ENCODE measurements around the gene STK32B.

The STK32B gene

DNA sequence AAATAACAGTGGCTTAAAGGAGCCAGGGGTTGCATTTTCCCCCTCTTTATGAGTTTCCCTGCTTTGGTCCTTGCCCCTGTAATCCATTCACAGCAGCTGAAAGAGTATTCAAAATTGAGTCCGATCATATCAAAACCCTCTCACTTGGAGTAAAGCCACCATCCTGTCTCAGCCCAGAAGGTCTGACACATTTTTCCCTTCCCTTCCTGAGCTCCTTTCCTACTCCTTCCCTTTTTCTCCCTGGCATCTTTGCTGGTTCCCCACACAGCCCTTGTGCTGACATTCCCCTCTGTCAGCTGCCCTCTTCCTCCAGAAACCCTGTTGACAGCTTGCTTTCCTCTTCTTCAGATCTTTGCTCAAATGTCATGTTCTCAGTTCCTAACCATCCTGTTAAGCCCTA lies 361.5 kb downstream of the STK32B start:
- no peak overlapping the region for H3K9ac ChIP-seq (ENCODE audit: low read depth, low read length)
- no peaks in the 10 kb centered on the region for H3K27me3 ChIP-seq (ENCODE audit: insufficient read depth, low read length)
- no peak overlapping the region for H3K4me3 ChIP-seq (ENCODE audit: low read length)
- no peaks in the 10 kb centered on the region for H3K4me1 ChIP-seq (ENCODE audit: insufficient read depth, low read length)
- H3K27ac ChIP-seq (ENCODE audit: low read length), result no peak overlapping the region
- peaks cover 10% of the 10 kb centered on the region; the same call in 1 of the 2 replicates for H3K9me3 ChIP-seq (ENCODE audit: insufficient read depth, low read depth, low read length)
- H3K36me3 ChIP-seq (ENCODE audit: insufficient read depth, low read depth, low read length), result no peaks in the 10 kb centered on the region

- Histone ChIP-seq H3K36me3 (ENCODE audit: insufficient read depth, low read depth, low read length) (no peaks in the 10 kb centered on the region), H3K9me3 (ENCODE audit: insufficient read depth, low read depth, low read length) (peaks cover 14% of the 10 kb centered on the region; the same call in 1 of the 2 replicates), H3K27ac (ENCODE audit: low read length) (no peak overlapping the region), H3K9ac (ENCODE audit: low read depth, low read length) (no peak overlapping the region), H3K4me1 (ENCODE audit: insufficient read depth, low read length) (no peaks in the 10 kb centered on the region), H3K4me3 (ENCODE audit: low read length) (no peak overlapping the region), H3K27me3 (ENCODE audit: insufficient read depth, low read length) (no peaks in the 10 kb centered on the region)
Observed at GRCh38 chr4:5416637-5417036, 365.4 kb downstream of the STK32B start.

GRCh38 chr4:5420266-5420665 lies 369.0 kb downstream of the STK32B start:
- Histone ChIP-seq H3K4me3 (ENCODE audit: low read length) (no peak overlapping the region), H3K4me1 (ENCODE audit: insufficient read depth, low read length) (no peaks in the 10 kb centered on the region), H3K27me3 (ENCODE audit: insufficient read depth, low read length) (no peaks in the 10 kb centered on the region), H3K9me3 (ENCODE audit: insufficient read depth, low read depth, low read length) (peaks cover 14% of the 10 kb centered on the region; the same call in 1 of the 2 replicates), H3K9ac (ENCODE audit: low read depth, low read length) (no peak overlapping the region), H3K36me3 (ENCODE audit: insufficient read depth, low read depth, low read length) (no peaks in the 10 kb centered on the region), H3K27ac (ENCODE audit: low read length) (no peak overlapping the region)

DNA sequence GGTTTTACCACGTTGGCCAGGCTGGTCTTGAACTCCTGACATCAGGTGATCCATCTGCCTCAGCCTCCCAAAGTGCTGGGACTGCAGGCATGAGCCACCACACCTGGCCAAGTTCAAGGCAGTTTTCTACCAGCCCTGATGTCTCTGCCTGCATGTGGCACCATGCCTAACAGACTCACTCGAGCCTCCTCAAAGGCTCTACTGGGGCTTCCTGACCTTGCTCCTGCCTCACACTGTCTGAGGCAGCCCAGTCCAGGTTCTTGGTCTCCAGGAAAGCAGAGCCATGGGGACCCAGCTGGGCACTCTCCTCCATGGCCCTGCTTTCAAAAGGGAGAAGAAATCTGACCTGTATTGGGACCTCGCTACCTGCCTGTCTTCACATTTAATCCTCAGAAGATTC lies 370.1 kb downstream of the STK32B start:
- Histone ChIP-seq H3K4me1 (ENCODE audit: insufficient read depth, low read length) (no peaks in the 10 kb centered on the region), H3K4me3 (ENCODE audit: low read length) (no peak overlapping the region), H3K9ac (ENCODE audit: low read depth, low read length) (no peak overlapping the region), H3K27me3 (ENCODE audit: insufficient read depth, low read length) (no peaks in the 10 kb centered on the region), H3K9me3 (ENCODE audit: insufficient read depth, low read depth, low read length) (peaks cover 14% of the 10 kb centered on the region; the same call in 1 of the 2 replicates), H3K36me3 (ENCODE audit: insufficient read depth, low read depth, low read length) (no peaks in the 10 kb centered on the region), H3K27ac (ENCODE audit: low read length) (no peak overlapping the region)

DNA sequence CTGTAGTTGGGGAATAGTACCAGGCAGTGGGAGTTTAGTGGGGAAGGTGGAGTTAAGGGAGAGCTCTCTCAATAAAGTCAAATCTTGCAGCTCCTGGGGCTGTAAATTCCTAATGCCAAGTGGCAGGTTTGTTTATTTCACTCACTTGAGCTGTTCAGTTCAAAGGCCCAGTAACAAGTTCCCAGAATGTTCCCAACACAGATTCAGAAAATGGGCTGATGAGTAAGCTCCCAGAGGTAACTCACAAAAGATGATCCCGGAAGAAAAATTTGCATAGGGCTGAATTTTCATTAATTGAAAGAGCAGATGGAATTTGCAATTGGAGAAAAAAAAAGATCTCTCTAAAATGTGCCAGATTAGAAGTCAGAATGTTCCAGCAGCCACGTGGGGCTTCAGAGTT lies 370.9 kb downstream of the STK32B start:
- Histone ChIP-seq H3K9ac (ENCODE audit: low read depth, low read length) (no peak overlapping the region), H3K36me3 (ENCODE audit: insufficient read depth, low read depth, low read length) (no peaks in the 10 kb centered on the region), H3K4me1 (ENCODE audit: insufficient read depth, low read length) (no peaks in the 10 kb centered on the region), H3K9me3 (ENCODE audit: insufficient read depth, low read depth, low read length) (peaks cover 10% of the 10 kb centered on the region; the same call in 1 of the 2 replicates), H3K27me3 (ENCODE audit: insufficient read depth, low read length) (no peaks in the 10 kb centered on the region), H3K27ac (ENCODE audit: low read length) (no peak overlapping the region), H3K4me3 (ENCODE audit: low read length) (no peak overlapping the region)

- H3K36me3 ChIP-seq (ENCODE audit: insufficient read depth, low read depth, low read length), result no peaks in the 10 kb centered on the region
- H3K9me3 ChIP-seq (ENCODE audit: insufficient read depth, low read depth, low read length), result no peaks in the 10 kb centered on the region
- H3K4me3 ChIP-seq (ENCODE audit: low read length), result no peak overlapping the region
- H3K27me3 ChIP-seq (ENCODE audit: insufficient read depth, low read length), result no peaks in the 10 kb centered on the region
- no peaks in the 10 kb centered on the region for H3K4me1 ChIP-seq (ENCODE audit: insufficient read depth, low read length)
- H3K27ac ChIP-seq (ENCODE audit: low read length), result no peak overlapping the region
- no peak overlapping the region for H3K9ac ChIP-seq (ENCODE audit: low read depth, low read length)
Observed at GRCh38 chr4:5423670-5424069, 372.4 kb downstream of the STK32B start.

GRCh38 chr4:5424211-5424610 lies 372.9 kb downstream of the STK32B start:
- H3K4me1 ChIP-seq (ENCODE audit: insufficient read depth, low read length), result no peaks in the 10 kb centered on the region
- no peak overlapping the region for H3K4me3 ChIP-seq (ENCODE audit: low read length)
- H3K27ac ChIP-seq (ENCODE audit: low read length), result no peak overlapping the region
- H3K27me3 ChIP-seq (ENCODE audit: insufficient read depth, low read length), result no peaks in the 10 kb centered on the region
- no peaks in the 10 kb centered on the region for H3K9me3 ChIP-seq (ENCODE audit: insufficient read depth, low read depth, low read length)
- H3K9ac ChIP-seq (ENCODE audit: low read depth, low read length), result no peak overlapping the region
- H3K36me3 ChIP-seq (ENCODE audit: insufficient read depth, low read depth, low read length), result no peaks in the 10 kb centered on the region

- no peaks in the 10 kb centered on the region for H3K4me1 ChIP-seq (ENCODE audit: insufficient read depth, low read length)
- no peaks in the 10 kb centered on the region for H3K9me3 ChIP-seq (ENCODE audit: insufficient read depth, low read depth, low read length)
- no peaks in the 10 kb centered on the region for H3K36me3 ChIP-seq (ENCODE audit: insufficient read depth, low read depth, low read length)
- no peaks in the 10 kb centered on the region for H3K27me3 ChIP-seq (ENCODE audit: insufficient read depth, low read length)
- H3K9ac ChIP-seq (ENCODE audit: low read depth, low read length), result no peak overlapping the region
- H3K27ac ChIP-seq (ENCODE audit: low read length), result no peak overlapping the region
- H3K4me3 ChIP-seq (ENCODE audit: low read length), result no peak overlapping the region
Observed at GRCh38 chr4:5424901-5425300, 373.6 kb downstream of the STK32B start.

GRCh38 chr4:5429747-5430146 lies 378.5 kb downstream of the STK32B start:
- Histone ChIP-seq H3K4me1 (ENCODE audit: insufficient read depth, low read length) (no peaks in the 10 kb centered on the region), H3K4me3 (ENCODE audit: low read length) (no peak overlapping the region), H3K9ac (ENCODE audit: low read depth, low read length) (no peak overlapping the region), H3K27ac (ENCODE audit: low read length) (no peak overlapping the region), H3K27me3 (ENCODE audit: insufficient read depth, low read length) (no peaks in the 10 kb centered on the region), H3K36me3 (ENCODE audit: insufficient read depth, low read depth, low read length) (no peaks in the 10 kb centered on the region), H3K9me3 (ENCODE audit: insufficient read depth, low read depth, low read length) (no peaks in the 10 kb centered on the region)

DNA sequence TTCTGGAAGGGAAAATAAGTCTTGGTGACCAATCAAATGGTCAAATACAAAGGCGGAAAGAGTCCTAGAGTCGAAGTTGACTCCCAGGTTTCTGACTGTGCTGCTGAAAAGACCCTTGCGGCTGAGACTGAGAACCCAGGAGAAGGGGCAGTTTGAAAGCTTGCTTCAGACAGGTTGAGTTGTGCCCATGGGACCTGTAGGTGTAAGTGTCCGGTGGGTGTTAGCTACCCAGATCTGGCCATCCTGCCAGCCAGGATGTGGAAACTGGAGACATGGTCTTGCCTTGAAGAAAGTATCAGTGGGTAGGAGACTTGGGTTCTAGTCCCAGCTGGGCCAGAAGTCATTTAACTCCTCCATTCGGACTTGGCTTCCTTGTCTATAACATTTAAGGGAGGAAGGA lies 381.9 kb downstream of the STK32B start:
- Histone ChIP-seq H3K4me1 (ENCODE audit: insufficient read depth, low read length) (no peaks in the 10 kb centered on the region), H3K36me3 (ENCODE audit: insufficient read depth, low read depth, low read length) (no peaks in the 10 kb centered on the region), H3K27ac (ENCODE audit: low read length) (no peak overlapping the region), H3K9ac (ENCODE audit: low read depth, low read length) (no peak overlapping the region), H3K4me3 (ENCODE audit: low read length) (no peak overlapping the region), H3K9me3 (ENCODE audit: insufficient read depth, low read depth, low read length) (no peaks in the 10 kb centered on the region), H3K27me3 (ENCODE audit: insufficient read depth, low read length) (no peaks in the 10 kb centered on the region)

DNA sequence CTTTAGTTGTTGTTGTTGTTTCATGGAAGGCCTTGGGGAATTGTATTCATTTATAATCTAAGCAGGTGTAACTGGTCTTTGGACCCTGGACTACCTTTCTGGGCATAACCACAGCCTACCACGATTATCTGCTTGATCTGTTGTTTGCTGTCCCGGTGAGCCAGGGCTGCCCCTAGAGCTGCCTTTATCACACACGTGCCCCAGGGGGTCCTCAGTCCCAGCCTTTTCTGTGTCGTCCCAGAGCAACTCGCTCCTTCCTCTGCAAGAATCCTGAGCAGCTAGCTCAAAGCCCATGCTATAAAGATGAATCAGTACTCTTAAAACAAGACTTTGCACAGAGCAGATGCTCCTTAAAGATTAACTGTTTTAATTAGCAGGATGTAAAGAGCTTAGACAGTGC lies 383.9 kb downstream of the STK32B start:
- Histone ChIP-seq H3K9me3 (ENCODE audit: insufficient read depth, low read depth, low read length) (no peaks in the 10 kb centered on the region), H3K9ac (ENCODE audit: low read depth, low read length) (no peak overlapping the region), H3K36me3 (ENCODE audit: insufficient read depth, low read depth, low read length) (no peaks in the 10 kb centered on the region), H3K27ac (ENCODE audit: low read length) (no peak overlapping the region), H3K4me3 (ENCODE audit: low read length) (no peak overlapping the region), H3K4me1 (ENCODE audit: insufficient read depth, low read length) (no peaks in the 10 kb centered on the region), H3K27me3 (ENCODE audit: insufficient read depth, low read length) (no peaks in the 10 kb centered on the region)

DNA sequence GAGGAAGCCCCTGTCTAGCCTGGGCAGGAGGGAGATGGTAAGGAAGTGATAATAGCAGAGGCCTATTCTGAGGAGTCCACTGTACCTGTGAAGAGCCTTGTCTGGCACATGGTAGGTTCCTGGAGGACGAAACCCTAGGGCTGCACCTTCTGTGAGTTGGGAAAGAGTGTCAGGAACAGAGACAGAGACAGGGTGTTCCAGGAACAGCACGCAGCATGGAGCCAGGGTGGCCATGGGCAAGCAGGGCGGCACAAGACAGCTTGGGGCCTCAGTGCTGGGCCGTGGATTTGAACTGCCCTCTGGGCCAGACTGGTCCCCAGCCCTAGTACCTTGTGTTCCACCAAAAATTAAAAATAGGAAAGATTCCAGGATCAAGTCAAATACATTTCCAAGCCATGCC lies 384.5 kb downstream of the STK32B start:
- Histone ChIP-seq H3K4me1 (ENCODE audit: insufficient read depth, low read length) (no peaks in the 10 kb centered on the region), H3K9me3 (ENCODE audit: insufficient read depth, low read depth, low read length) (no peaks in the 10 kb centered on the region), H3K27me3 (ENCODE audit: insufficient read depth, low read length) (no peaks in the 10 kb centered on the region), H3K4me3 (ENCODE audit: low read length) (no peak overlapping the region), H3K9ac (ENCODE audit: low read depth, low read length) (no peak overlapping the region), H3K27ac (ENCODE audit: low read length) (no peak overlapping the region), H3K36me3 (ENCODE audit: insufficient read depth, low read depth, low read length) (no peaks in the 10 kb centered on the region)
